ENCODE data around the gene MCC. TPM values are rescaled to one million over a fixed set of nuclear protein-coding genes. Genes with fewer than 3 reads are reported as not detected.

The MCC gene
- total RNA-seq, 2 experiments from 2014 or later = 0.25 TPM; not detected in 1

DNA sequence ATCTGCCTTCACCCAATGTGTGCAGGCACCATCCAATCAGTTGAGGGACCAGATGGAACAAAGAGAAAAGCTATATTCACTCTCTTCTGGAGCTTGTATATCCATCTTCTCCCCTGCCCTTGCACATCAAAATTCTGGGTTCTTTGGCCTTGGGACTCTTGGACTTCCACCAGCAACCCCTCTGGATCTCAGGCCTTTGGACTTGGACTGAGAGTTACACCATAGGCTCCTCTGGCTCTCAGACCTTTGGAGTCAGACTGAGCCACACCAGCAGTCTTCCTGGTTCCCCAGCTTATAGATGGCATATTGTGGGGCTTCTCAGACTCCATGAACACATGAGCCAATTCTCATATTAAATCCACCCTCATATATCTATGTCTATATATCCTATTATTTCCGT, 126.6 kb downstream of the MCC start:
- Histone ChIP-seq H3K36me3 (ENCODE audit: insufficient read depth, low read length) (no peaks in the 10 kb centered on the region), H3K9me2 (ENCODE audit: insufficient read depth, low read length) (0 out of 2 replicates have a peak, but pooled peaks cover 4% of the 10 kb centered on the region), H3K79me2 (ENCODE audit: insufficient read depth, low read depth, low read length) (no peaks in the 10 kb centered on the region), H4K20me1 (ENCODE audit: insufficient read depth, low read length) (no peaks in the 10 kb centered on the region), H3K4me1 (ENCODE audit: insufficient read depth, low read length, poor library complexity, severe bottlenecking) (no peaks in the 10 kb centered on the region), H2AFZ (ENCODE audit: low read length) (no peak overlapping the region), H3K9me3 (ENCODE audit: low read length) (no peaks in the 10 kb centered on the region), H3K4me2 (ENCODE audit: low read length) (no peak overlapping the region), H3K27ac (ENCODE audit: low read depth, low read length, poor library complexity, severe bottlenecking) (no peak overlapping the region), H3K4me3 (ENCODE audit: low read depth, low read length, poor library complexity, severe bottlenecking) (no peak overlapping the region)
- DNase-seq (ENCODE audit: low spot score) = no peak
- ChIA-PET CTCF (ENCODE audit: unreplicated experiment) (no interaction called here), POLR2A (interaction anchor here (0.7 to 1.4 kb wide), 2 partner anchors 10 to 112 kb away, joined by 3 to 6 read pairs; no protein-coding TSS in a partner anchor)
- no TSS peak for BruUV-seq (replicated peaks)
- intact Hi-C loops (cut with micrococcal nuclease; ENCODE audit: unreplicated experiment) = no loop called here
- TF ChIP-seq, protein P1, sequence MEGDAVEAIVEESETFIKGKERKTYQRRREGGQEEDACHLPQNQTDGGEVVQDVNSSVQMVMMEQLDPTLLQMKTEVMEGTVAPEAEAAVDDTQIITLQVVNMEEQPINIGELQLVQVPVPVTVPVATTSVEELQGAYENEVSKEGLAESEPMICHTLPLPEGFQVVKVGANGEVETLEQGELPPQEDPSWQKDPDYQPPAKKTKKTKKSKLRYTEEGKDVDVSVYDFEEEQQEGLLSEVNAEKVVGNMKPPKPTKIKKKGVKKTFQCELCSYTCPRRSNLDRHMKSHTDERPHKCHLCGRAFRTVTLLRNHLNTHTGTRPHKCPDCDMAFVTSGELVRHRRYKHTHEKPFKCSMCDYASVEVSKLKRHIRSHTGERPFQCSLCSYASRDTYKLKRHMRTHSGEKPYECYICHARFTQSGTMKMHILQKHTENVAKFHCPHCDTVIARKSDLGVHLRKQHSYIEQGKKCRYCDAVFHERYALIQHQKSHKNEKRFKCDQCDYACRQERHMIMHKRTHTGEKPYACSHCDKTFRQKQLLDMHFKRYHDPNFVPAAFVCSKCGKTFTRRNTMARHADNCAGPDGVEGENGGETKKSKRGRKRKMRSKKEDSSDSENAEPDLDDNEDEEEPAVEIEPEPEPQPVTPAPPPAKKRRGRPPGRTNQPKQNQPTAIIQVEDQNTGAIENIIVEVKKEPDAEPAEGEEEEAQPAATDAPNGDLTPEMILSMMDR (conservative IDR thresholded peaks at IDR 0.05; ENCODE audit: low read length) = no peak
- no peak for TF ChIP-seq EZH2phosphoT487 (IDR thresholded peaks at IDR 0.05; ENCODE audit: borderline replicate concordance, low read depth, low read length)

DNA sequence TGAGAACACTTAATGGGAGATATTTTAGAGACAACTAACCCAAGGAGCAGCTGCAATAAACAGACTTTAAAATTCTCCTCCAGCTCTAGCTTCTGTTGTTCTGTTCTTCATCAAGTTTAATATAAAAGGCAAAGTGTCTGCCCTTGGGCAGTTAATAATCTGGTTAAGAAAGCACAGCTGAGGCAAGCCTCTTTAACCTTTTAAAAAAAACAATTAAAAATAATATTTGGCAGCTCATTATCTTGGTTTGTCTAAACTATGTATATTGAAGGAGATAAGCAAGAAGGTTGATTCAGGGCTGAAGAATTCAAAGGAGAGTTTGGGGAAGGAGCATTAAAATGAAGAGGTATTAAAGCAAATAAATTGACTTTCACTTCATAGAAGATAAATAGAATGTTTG, 128.8 kb downstream of the MCC start:
- intact Hi-C loops (cut with micrococcal nuclease; ENCODE audit: unreplicated experiment) = no loop called here
- H3K36me3 ChIP-seq (ENCODE audit: insufficient read depth, low read length) = no peaks in the 10 kb centered on the region
- H4K20me1 ChIP-seq (ENCODE audit: insufficient read depth, low read length) = no peaks in the 10 kb centered on the region
- H2AFZ ChIP-seq (ENCODE audit: low read length) = no peak overlapping the region
- no peaks in the 10 kb centered on the region for H3K79me2 ChIP-seq (ENCODE audit: insufficient read depth, low read depth, low read length)
- H3K27ac ChIP-seq (ENCODE audit: low read depth, low read length, poor library complexity, severe bottlenecking) = no peak overlapping the region
- no peaks in the 10 kb centered on the region for H3K4me1 ChIP-seq (ENCODE audit: insufficient read depth, low read length, poor library complexity, severe bottlenecking)
- DNase-seq (ENCODE audit: low spot score) = no peak
- ChIA-PET CTCF (ENCODE audit: unreplicated experiment) (no interaction called here), POLR2A (no interaction called here)
- H3K9me3 ChIP-seq (ENCODE audit: low read length) = no peaks in the 10 kb centered on the region
- 0 out of 2 replicates have a peak, but pooled peaks cover 4% of the 10 kb centered on the region for H3K9me2 ChIP-seq (ENCODE audit: insufficient read depth, low read length)
- BruUV-seq (replicated peaks) = no TSS peak
- H3K4me3 ChIP-seq (ENCODE audit: low read depth, low read length, poor library complexity, severe bottlenecking) = no peak overlapping the region
- TF ChIP-seq, protein P1 (conservative IDR thresholded peaks at IDR 0.05; ENCODE audit: low read length) = no peak
- TF ChIP-seq EZH2phosphoT487 (IDR thresholded peaks at IDR 0.05; ENCODE audit: borderline replicate concordance, low read depth, low read length) = no peak
- no peak overlapping the region for H3K4me2 ChIP-seq (ENCODE audit: low read length)

DNA sequence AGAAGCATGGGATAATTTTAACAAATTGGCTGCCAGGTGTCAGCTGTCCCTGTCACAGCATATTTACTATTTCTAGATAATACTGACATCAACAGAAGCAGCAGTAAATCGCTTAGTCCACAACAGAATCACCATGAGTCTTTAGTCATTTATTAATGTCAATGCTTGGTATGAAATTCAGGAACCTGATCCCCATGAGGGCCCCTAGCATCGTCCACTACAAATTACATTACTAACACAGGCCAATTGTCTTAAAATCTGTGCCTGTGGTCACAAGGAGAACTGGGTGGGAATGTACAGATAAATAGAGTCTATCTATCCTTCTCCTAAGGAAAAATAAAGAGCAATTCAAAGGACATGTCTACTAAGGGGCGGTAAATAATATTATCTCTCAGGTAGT, 129.6 kb downstream of the MCC start:
- Histone ChIP-seq H3K79me2 (ENCODE audit: insufficient read depth, low read depth, low read length) (no peaks in the 10 kb centered on the region), H2AFZ (ENCODE audit: low read length) (no peak overlapping the region), H3K9me2 (ENCODE audit: insufficient read depth, low read length) (0 out of 2 replicates have a peak, but pooled peaks cover 4% of the 10 kb centered on the region), H3K4me1 (ENCODE audit: insufficient read depth, low read length, poor library complexity, severe bottlenecking) (no peaks in the 10 kb centered on the region), H3K4me3 (ENCODE audit: low read depth, low read length, poor library complexity, severe bottlenecking) (no peak overlapping the region), H4K20me1 (ENCODE audit: insufficient read depth, low read length) (no peaks in the 10 kb centered on the region), H3K9me3 (ENCODE audit: low read length) (no peaks in the 10 kb centered on the region), H3K27ac (ENCODE audit: low read depth, low read length, poor library complexity, severe bottlenecking) (no peak overlapping the region), H3K36me3 (ENCODE audit: insufficient read depth, low read length) (no peaks in the 10 kb centered on the region), H3K4me2 (ENCODE audit: low read length) (no peak overlapping the region)
- ChIA-PET CTCF (ENCODE audit: unreplicated experiment) (no interaction called here), POLR2A (interaction anchor here (1.0 to 1.4 kb wide), 2 partner anchors 18 to 165 kb away, joined by 3 to 5 read pairs; no protein-coding TSS in a partner anchor)
- BruUV-seq (replicated peaks) = no TSS peak
- no peak for DNase-seq (ENCODE audit: low spot score)
- intact Hi-C loops (cut with micrococcal nuclease; ENCODE audit: unreplicated experiment) = no loop called here
- TF ChIP-seq, protein P1 (conservative IDR thresholded peaks at IDR 0.05; ENCODE audit: low read length) = no peak
- no peak for TF ChIP-seq EZH2phosphoT487 (IDR thresholded peaks at IDR 0.05; ENCODE audit: borderline replicate concordance, low read depth, low read length)
